HEK293T (cell line): ENCODE measurements around the gene PTGR3.

Experiments
- ARNT ChIP-seq: fragments of 450-650 bp; IDR thresholded peaks from 2 replicates; pipeline ENCODE4 v1.6.1; 2017; ENCODE audit warnings: mild to moderate bottlenecking
- BHLHE40 ChIP-seq: fragments of 450-650 bp; IDR thresholded peaks from 2 replicates; pipeline ENCODE4 v1.6.1; 2016; ENCODE audit warnings: mild to moderate bottlenecking, moderate library complexity, borderline replicate concordance
- CTBP1 ChIP-seq: fragments of 450-650 bp; IDR thresholded peaks from 2 replicates; pipeline ENCODE4 v1.6.1; 2016; ENCODE audit warnings: borderline replicate concordance
- ELF4 ChIP-seq: fragments of 450-650 bp; IDR thresholded peaks from 2 replicates; pipeline ENCODE4 v1.6.1; 2017; ENCODE audit warnings: antibody characterized with exemption
- FOXA1 ChIP-seq: fragments of 450-650 bp; IDR thresholded peaks from 2 replicates; pipeline ENCODE4 v1.6.1; 2016; ENCODE audit warnings: mild to moderate bottlenecking
- FOXK2 ChIP-seq: fragments of 450-650 bp; IDR thresholded peaks from 2 replicates; pipeline ENCODE4 v1.6.1; 2016; ENCODE audit warnings: mild to moderate bottlenecking
- FOXM1 ChIP-seq: fragments of 450-650 bp; IDR thresholded peaks from 2 replicates; pipeline ENCODE4 v1.6.1; 2017; ENCODE audit warnings: mild to moderate bottlenecking, borderline replicate concordance
- HDGF ChIP-seq: fragments of 450-650 bp; IDR thresholded peaks from 2 replicates; pipeline ENCODE4 v1.6.1; 2017; ENCODE audit warnings: antibody characterized with exemption, borderline replicate concordance
- L3MBTL2 ChIP-seq: fragments of 450-650 bp; conservative IDR thresholded peaks from 2 replicates; pipeline ENCODE4 v1.6.1; 2016; ENCODE audit warnings: mild to moderate bottlenecking
- LEF1 ChIP-seq: fragments of 450-650 bp; IDR thresholded peaks from 2 replicates; pipeline ENCODE4 v1.6.1; 2017; ENCODE audit warnings: mild to moderate bottlenecking, borderline replicate concordance
- NFRKB ChIP-seq: fragments of 450-650 bp; IDR thresholded peaks from 2 replicates; pipeline ENCODE4 v1.6.1; 2016; ENCODE audit warnings: mild to moderate bottlenecking, moderate library complexity
- PKNOX1 ChIP-seq: fragments of 450-650 bp; IDR thresholded peaks from 2 replicates; pipeline ENCODE4 v1.6.1; 2016
- SP1 ChIP-seq: fragments of 450-650 bp; IDR thresholded peaks from 2 replicates; pipeline ENCODE4 v1.6.1; 2017
- SUZ12 ChIP-seq: fragments of 450-650 bp; IDR thresholded peaks from 2 replicates; pipeline ENCODE4 v1.6.1; 2016; ENCODE audit warnings: mild to moderate bottlenecking

- TF ChIP-seq BHLHE40 (no peak), FOXA1 (no peak), FOXK2 (no peak), ELF4 (no peak), SUZ12 (no peak), NFRKB (no peak), PKNOX1 (no peak), CTBP1 (no peak), SP1 (no peak), L3MBTL2 (no peak), LEF1 (no peak), FOXM1 (no peak), HDGF (no peak), ARNT (no peak)
These were observed 36.4 kb downstream of the PTGR3 start for GRCh38 chr18:75172299-75173124.
